ENCODE results near the gene WDR19.
"Not testable (repeated sequence)": the region's sequence is repeated elsewhere in the genome, so short reads cannot be mapped to it uniquely, and the experiment has no call there.

The WDR19 gene

GRCh38 chr4:39286263-39286662 lies 103.9 kb downstream of the WDR19 start:
- Histone ChIP-seq H4K20me1 (ENCODE audit: insufficient read depth, low read length) (no peaks in the 10 kb centered on the region), H3K9ac (ENCODE audit: low read length) (no peak overlapping the region), H3K4me2 (ENCODE audit: low read length) (no peak overlapping the region), H2AFZ (ENCODE audit: low read length) (no peak overlapping the region), H3K36me3 (ENCODE audit: insufficient read depth, low read length) (peaks cover 56% of the 10 kb centered on the region), H3K4me1 (ENCODE audit: insufficient read depth, low read length, severe bottlenecking) (no peaks in the 10 kb centered on the region), H3F3A (ENCODE audit: insufficient read depth, low read length) (no peaks in the 10 kb centered on the region), H3K9me2 (ENCODE audit: low read depth, low read length) (no peaks in the 10 kb centered on the region), H3K9me3 (ENCODE audit: low read length) (no peaks in the 10 kb centered on the region), H3K4me3 (ENCODE audit: low read depth, low read length, poor library complexity, severe bottlenecking) (no peak overlapping the region), H3K27ac (ENCODE audit: low read depth, low read length, poor library complexity, severe bottlenecking) (no peak overlapping the region), H3K79me2 (ENCODE audit: insufficient read depth, low read length) (no peaks in the 10 kb centered on the region), H3K27me3 (ENCODE audit: insufficient read depth, low read length) (no peaks in the 10 kb centered on the region)
- TF ChIP-seq CTCF (IDR thresholded peaks at IDR 0.05; ENCODE audit: low read length) (no peak), EZH2 (IDR thresholded peaks at IDR 0.05; ENCODE audit: borderline replicate concordance, low read length) (no peak)

- no peak overlapping the region for H3K4me3 ChIP-seq (ENCODE audit: low read depth, low read length, poor library complexity, severe bottlenecking)
- H2AFZ ChIP-seq (ENCODE audit: low read length), result no peak overlapping the region
- H4K20me1 ChIP-seq (ENCODE audit: insufficient read depth, low read length), result no peaks in the 10 kb centered on the region
- no peak overlapping the region for H3K9ac ChIP-seq (ENCODE audit: low read length)
- H3K79me2 ChIP-seq (ENCODE audit: insufficient read depth, low read length), result no peaks in the 10 kb centered on the region
- TF ChIP-seq CTCF (IDR thresholded peaks at IDR 0.05; ENCODE audit: low read length) (no peak), EZH2 (IDR thresholded peaks at IDR 0.05; ENCODE audit: borderline replicate concordance, low read length) (no peak)
- H3F3A ChIP-seq (ENCODE audit: insufficient read depth, low read length), result no peaks in the 10 kb centered on the region
- no peak overlapping the region for H3K4me2 ChIP-seq (ENCODE audit: low read length)
- H3K27ac ChIP-seq (ENCODE audit: low read depth, low read length, poor library complexity, severe bottlenecking), result no peak overlapping the region
- no peaks in the 10 kb centered on the region for H3K4me1 ChIP-seq (ENCODE audit: insufficient read depth, low read length, severe bottlenecking)
- no peaks in the 10 kb centered on the region for H3K9me2 ChIP-seq (ENCODE audit: low read depth, low read length)
- no peaks in the 10 kb centered on the region for H3K9me3 ChIP-seq (ENCODE audit: low read length)
- no peaks in the 10 kb centered on the region for H3K27me3 ChIP-seq (ENCODE audit: insufficient read depth, low read length)
- peaks cover 66% of the 10 kb centered on the region for H3K36me3 ChIP-seq (ENCODE audit: insufficient read depth, low read length)
Measured at GRCh38 chr4:39287223-39287622, 104.9 kb downstream of the WDR19 start.

GRCh38 chr4:39291686-39292085 lies 109.4 kb downstream of the WDR19 start:
- no peak overlapping the region for H3K27ac ChIP-seq (ENCODE audit: low read depth, low read length, poor library complexity, severe bottlenecking)
- no peak overlapping the region for H3K9ac ChIP-seq (ENCODE audit: low read length)
- H3F3A ChIP-seq (ENCODE audit: insufficient read depth, low read length), result no peaks in the 10 kb centered on the region
- no peak overlapping the region for H2AFZ ChIP-seq (ENCODE audit: low read length)
- no peaks in the 10 kb centered on the region for H4K20me1 ChIP-seq (ENCODE audit: insufficient read depth, low read length)
- peaks cover 88% of the 10 kb centered on the region for H3K36me3 ChIP-seq (ENCODE audit: insufficient read depth, low read length)
- TF ChIP-seq EZH2 (IDR thresholded peaks at IDR 0.05; ENCODE audit: borderline replicate concordance, low read length), result no peak
- no peak for TF ChIP-seq CTCF (IDR thresholded peaks at IDR 0.05; ENCODE audit: low read length)
- H3K4me1 ChIP-seq (ENCODE audit: insufficient read depth, low read length, severe bottlenecking), result no peaks in the 10 kb centered on the region
- H3K4me2 ChIP-seq (ENCODE audit: low read length), result no peak overlapping the region
- no peaks in the 10 kb centered on the region for H3K27me3 ChIP-seq (ENCODE audit: insufficient read depth, low read length)
- H3K9me2 ChIP-seq (ENCODE audit: low read depth, low read length), result no peaks in the 10 kb centered on the region
- H3K4me3 ChIP-seq (ENCODE audit: low read depth, low read length, poor library complexity, severe bottlenecking), result no peak overlapping the region
- no peaks in the 10 kb centered on the region for H3K9me3 ChIP-seq (ENCODE audit: low read length)
- H3K79me2 ChIP-seq (ENCODE audit: insufficient read depth, low read length), result no peaks in the 10 kb centered on the region

- H4K20me1 ChIP-seq (ENCODE audit: insufficient read depth, low read length); H2AFZ ChIP-seq (ENCODE audit: low read length); H3K9me3 ChIP-seq (ENCODE audit: low read length); H3K9me2 ChIP-seq (ENCODE audit: low read depth, low read length); H3F3A ChIP-seq (ENCODE audit: insufficient read depth, low read length); H3K4me3 ChIP-seq (ENCODE audit: low read depth, low read length, poor library complexity, severe bottlenecking); H3K79me2 ChIP-seq (ENCODE audit: insufficient read depth, low read length); H3K27me3 ChIP-seq (ENCODE audit: insufficient read depth, low read length); H3K4me2 ChIP-seq (ENCODE audit: low read length); H3K27ac ChIP-seq (ENCODE audit: low read depth, low read length, poor library complexity, severe bottlenecking); H3K4me1 ChIP-seq (ENCODE audit: insufficient read depth, low read length, severe bottlenecking); H3K9ac ChIP-seq (ENCODE audit: low read length): not testable (repeated sequence)
- peaks cover 81% of the 10 kb centered on the region for H3K36me3 ChIP-seq (ENCODE audit: insufficient read depth, low read length)
Measured at GRCh38 chr4:39292433-39292832, 110.1 kb downstream of the WDR19 start.
